PC-3 (cell line): Measurements from ENCODE around the gene GRP. TPM values are rescaled to one million over a fixed set of nuclear protein-coding genes. Genes with fewer than 3 reads are reported as not detected.

Source experiments
- ATAC-seq: fragments of 200-7000 bp; cut with Tn5 transposase; 2 replicates; pipeline ENCODE4 v1.9.1; 2020; ENCODE audit warnings: mild to moderate bottlenecking, moderate library complexity
- BruUV-seq: library from RNA; stranded (reverse); fragments of 400-500 nt; replicated peaks from 2 replicates; lab custom pipeline; 2021; lab: Mats Ljungman, UMichigan
- CTCF ChIA-PET: fragments of 300-600 bp; sonication (Branson Sonifier 250); formaldehyde crosslinking; loops from one replicate; lab custom pipeline; 2022; ENCODE audit warnings: antibody characterized with exemption; lab: Charles Lee
- POLR2A ChIA-PET: fragments of 300-600 bp; sonication (Branson Sonifier 250); formaldehyde crosslinking; loops from one replicate; lab custom pipeline; 2022; ENCODE audit warnings: antibody characterized with exemption; ENCODE audit not compliant: unreplicated experiment; lab: Charles Lee
- DNase-seq: peaks from one replicate; pipeline ENCODE4 v3.0.0-alpha.2; 2015
- H2AFZ ChIP-seq: fragments of 300-600 bp; sonication (generic); 2 replicates; pipeline ENCODE4 v1.6.0; 2016; ENCODE audit warnings: antibody characterized with exemption, low read length
- H3F3A ChIP-seq: fragments of 300-600 bp; sonication (generic); one replicate; pipeline ENCODE4 v1.6.0; 2017; ENCODE audit warnings: antibody characterized with exemption, low read length, control low read depth, mild to moderate bottlenecking; ENCODE audit not compliant: unreplicated experiment
- H3K27ac ChIP-seq: fragments of 300-600 bp; sonication (generic); 2 replicates; pipeline ENCODE4 v1.5.1; 2016; ENCODE audit warnings: mild to moderate bottlenecking, low read length
- H3K27me3 ChIP-seq: fragments of 300-600 bp; sonication (generic); 2 replicates; pipeline ENCODE4 v1.6.1; 2016; ENCODE audit warnings: low read length, mixed read lengths
- H3K36me3 ChIP-seq: fragments of 300-600 bp; sonication (generic); 2 replicates; pipeline ENCODE4 v1.6.1; 2016; ENCODE audit warnings: low read depth, mixed run types, low read length, mixed read lengths
- H3K4me1 ChIP-seq: fragments of 300-600 bp; sonication (generic); 2 replicates; pipeline ENCODE4 v1.5.1; 2016; ENCODE audit warnings: low read length; ENCODE audit not compliant: insufficient read depth
- H3K4me2 ChIP-seq: fragments of 300-600 bp; sonication (generic); 2 replicates; pipeline ENCODE4 v1.6.0; 2016; ENCODE audit warnings: low read length
- H3K4me3 ChIP-seq: fragments of 300-600 bp; sonication (generic); 2 replicates; pipeline ENCODE4 v1.5.1; 2016; ENCODE audit warnings: mild to moderate bottlenecking, low read length, mixed read lengths
- H3K79me2 ChIP-seq: fragments of 300-600 bp; sonication (generic); 2 replicates; pipeline ENCODE4 v1.6.1; 2017; ENCODE audit warnings: low read length, mixed read lengths
- H3K9ac ChIP-seq: fragments of 300-600 bp; sonication (generic); 2 replicates; pipeline ENCODE4 v1.6.0; 2016; ENCODE audit warnings: mild to moderate bottlenecking, low read length
- H3K9me2 ChIP-seq: fragments of 300-600 bp; sonication (generic); replicated peaks from 2 replicates; pipeline ENCODE4 v1.6.1; 2016; ENCODE audit warnings: mixed run types, low read length, mixed read lengths
- H3K9me3 ChIP-seq: fragments of 300-600 bp; sonication (generic); 2 replicates; pipeline ENCODE4 v1.6.1; 2016; ENCODE audit warnings: low read length, mixed read lengths
- H4K20me1 ChIP-seq: fragments of 300-600 bp; sonication (generic); 2 replicates; pipeline ENCODE4 v1.6.1; 2016; ENCODE audit warnings: low read length, mixed read lengths
- EZH2 ChIP-seq: fragments of 300-600 bp; sonication (generic); IDR thresholded peaks from one replicate; pipeline ENCODE4 v1.6.1; 2017; ENCODE audit warnings: antibody characterized with exemption, mild to moderate bottlenecking, low read length; ENCODE audit not compliant: unreplicated experiment
- EZH2phosphoT487 ChIP-seq: fragments of 300-600 bp; sonication (generic); IDR thresholded peaks from 2 replicates; pipeline ENCODE4 v1.6.1; 2018; ENCODE audit warnings: mild to moderate bottlenecking, antibody characterized with exemption, low read length, borderline replicate concordance
- intact Hi-C: fragments of 100-400 bp; cut with micrococcal nuclease; formaldehyde crosslinking; loops from 2 replicates; pipeline ENCODE4 v1.9.0; 2023
- total RNA-seq: library from RNA; depleted of rRNA; stranded (reverse); fragments of >200 nt; gene quantifications from 2 replicates; pipeline ENCODE4 v1.2.3, GENCODE V29; 2014
- TF ChIP-seq, protein P1 (sequence below): fragments of 300-600 bp; sonication (generic); conservative IDR thresholded peaks from 2 replicates; pipeline ENCODE4 v1.5.1; 2017; ENCODE audit warnings: antibody characterized with exemption, low read depth, mild to moderate bottlenecking, low read length

GRP gene
- total RNA-seq, 1 experiment from 2014 or later = not detected

DNA sequence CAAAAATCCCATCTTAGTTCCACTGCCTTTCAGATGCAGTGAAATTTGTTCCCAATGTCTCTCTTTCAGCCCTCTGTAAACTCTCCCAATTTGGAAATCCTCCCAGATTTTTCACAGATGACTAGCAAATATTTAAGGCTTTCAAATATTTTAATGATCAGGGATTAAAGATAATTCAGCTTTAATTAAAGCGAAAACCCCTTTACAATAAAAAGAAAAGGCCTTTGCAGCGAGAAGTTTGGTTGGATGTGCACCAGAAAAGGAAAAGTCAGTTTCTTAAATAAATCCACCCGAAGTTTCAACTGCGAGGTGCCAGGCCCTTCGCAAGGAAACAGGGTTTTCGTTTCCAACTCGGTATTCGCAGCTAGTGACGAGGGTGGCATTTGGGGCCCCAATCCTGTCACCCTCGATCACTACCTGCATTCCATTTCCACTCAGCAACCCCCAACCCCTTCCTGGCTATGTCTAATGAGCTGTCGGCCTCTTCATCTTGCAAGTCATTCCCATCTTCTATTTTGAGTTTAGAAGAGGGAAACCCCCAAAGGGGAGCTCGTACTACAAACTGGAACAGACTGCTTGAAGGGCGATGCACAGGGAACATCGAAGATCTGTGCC, 51.8 kb downstream of the GRP start:
- no peaks in the 10 kb centered on the region for H3K9me3 ChIP-seq
- TF ChIP-seq, protein P1, sequence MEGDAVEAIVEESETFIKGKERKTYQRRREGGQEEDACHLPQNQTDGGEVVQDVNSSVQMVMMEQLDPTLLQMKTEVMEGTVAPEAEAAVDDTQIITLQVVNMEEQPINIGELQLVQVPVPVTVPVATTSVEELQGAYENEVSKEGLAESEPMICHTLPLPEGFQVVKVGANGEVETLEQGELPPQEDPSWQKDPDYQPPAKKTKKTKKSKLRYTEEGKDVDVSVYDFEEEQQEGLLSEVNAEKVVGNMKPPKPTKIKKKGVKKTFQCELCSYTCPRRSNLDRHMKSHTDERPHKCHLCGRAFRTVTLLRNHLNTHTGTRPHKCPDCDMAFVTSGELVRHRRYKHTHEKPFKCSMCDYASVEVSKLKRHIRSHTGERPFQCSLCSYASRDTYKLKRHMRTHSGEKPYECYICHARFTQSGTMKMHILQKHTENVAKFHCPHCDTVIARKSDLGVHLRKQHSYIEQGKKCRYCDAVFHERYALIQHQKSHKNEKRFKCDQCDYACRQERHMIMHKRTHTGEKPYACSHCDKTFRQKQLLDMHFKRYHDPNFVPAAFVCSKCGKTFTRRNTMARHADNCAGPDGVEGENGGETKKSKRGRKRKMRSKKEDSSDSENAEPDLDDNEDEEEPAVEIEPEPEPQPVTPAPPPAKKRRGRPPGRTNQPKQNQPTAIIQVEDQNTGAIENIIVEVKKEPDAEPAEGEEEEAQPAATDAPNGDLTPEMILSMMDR = no peak
- TF ChIP-seq EZH2 (no peak), EZH2phosphoT487 (no peak)
- peaks cover 53% of the 10 kb centered on the region for H3K27me3 ChIP-seq
- H4K20me1 ChIP-seq = no peaks in the 10 kb centered on the region
- no peaks in the 10 kb centered on the region for H3K36me3 ChIP-seq
- DNase-seq (no peak), ATAC-seq (no peak)
- ChIA-PET POLR2A (no interaction called here), CTCF (no interaction called here)
- H3K27ac ChIP-seq = no peak overlapping the region
- H2AFZ ChIP-seq = no peak overlapping the region
- no peak overlapping the region for H3K4me3 ChIP-seq
- no peaks in the 10 kb centered on the region for H3K4me1 ChIP-seq
- H3K79me2 ChIP-seq = no peaks in the 10 kb centered on the region
- no peaks in the 10 kb centered on the region for H3F3A ChIP-seq
- H3K9ac ChIP-seq = no peak overlapping the region
- H3K4me2 ChIP-seq = no peak overlapping the region
- no peaks in the 10 kb centered on the region for H3K9me2 ChIP-seq
- intact Hi-C loops = no loop called here
- BruUV-seq = no TSS peak

DNA sequence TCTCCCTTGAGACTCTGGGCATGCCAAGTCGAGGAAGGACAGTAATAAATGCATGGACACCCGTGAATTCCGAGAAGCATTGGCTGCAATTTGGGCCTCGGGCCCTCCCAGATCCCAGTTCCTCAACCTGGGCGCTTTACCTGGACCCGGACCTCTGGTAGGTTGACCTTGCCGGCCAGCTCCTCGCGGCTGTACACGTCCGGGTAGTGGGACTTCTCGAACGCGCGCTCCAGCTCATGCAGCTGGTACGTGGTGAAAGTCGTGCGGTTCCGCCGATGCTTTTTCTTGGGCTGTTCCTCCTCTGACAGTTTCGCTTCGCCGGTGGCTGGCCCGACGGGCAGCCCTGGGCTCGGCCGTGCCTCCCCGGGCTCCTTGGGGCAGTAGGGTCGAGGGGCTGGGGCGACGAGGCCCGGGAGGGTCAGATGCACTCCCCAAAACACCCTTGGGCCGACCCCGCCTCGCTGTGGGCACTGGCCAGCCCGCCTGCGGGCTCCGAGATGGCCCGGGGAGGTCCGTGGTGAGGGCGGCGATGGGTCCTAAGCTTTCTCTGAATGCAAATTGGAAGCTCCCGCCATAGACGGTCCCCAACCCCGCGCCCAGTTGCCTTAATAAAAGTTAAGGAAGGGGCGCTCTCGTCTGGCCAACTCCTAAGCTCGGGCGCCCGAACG, 52.4 kb downstream of the GRP start:
- ChIA-PET CTCF (no interaction called here), POLR2A (no interaction called here)
- peaks cover 49% of the 10 kb centered on the region for H3K27me3 ChIP-seq

More for the DNA sequence above, 52.4 kb downstream of the GRP start:
- no peak for DNase-seq
- H3K79me2 ChIP-seq = no peaks in the 10 kb centered on the region
- H3F3A ChIP-seq = no peaks in the 10 kb centered on the region
- no peak overlapping the region for H3K9ac ChIP-seq
- no TSS peak for BruUV-seq
- H4K20me1 ChIP-seq = no peaks in the 10 kb centered on the region
- H3K4me3 ChIP-seq = no peak overlapping the region
- no peak overlapping the region for H3K27ac ChIP-seq
- TF ChIP-seq, protein P1 = no peak
- TF ChIP-seq EZH2 (no peak), EZH2phosphoT487 (no peak)
- ATAC-seq = no peak
- H3K4me1 ChIP-seq = no peaks in the 10 kb centered on the region
- H3K9me2 ChIP-seq = no peaks in the 10 kb centered on the region
- no peaks in the 10 kb centered on the region for H3K9me3 ChIP-seq
- intact Hi-C loops = no loop called here
- no peaks in the 10 kb centered on the region for H3K36me3 ChIP-seq
- H3K4me2 ChIP-seq = no peak overlapping the region
- H2AFZ ChIP-seq = no peak overlapping the region
